Stimulated activated CD8-positive, alpha-beta memory T cell treated with anti-CD3 and anti-CD28 coated beads, Interleukin-7, amount 100 ng/mL, for 48 hours (primary cell): Measurements from ENCODE around the gene ADAMTS13.
"Not testable (repeated sequence)": the region's sequence is repeated elsewhere in the genome, so short reads cannot be mapped to it uniquely, and the experiment has no call there.

Experiments
- DNase-seq, 2 donors: peaks; one replicate each; pipeline ENCODE4 v3.0.0-alpha.2; 2020; ENCODE audit warnings: low read depth in 1 of 2; ENCODE audit errors: extremely low read depth in 1 of 2

ADAMTS13 gene

DNA sequence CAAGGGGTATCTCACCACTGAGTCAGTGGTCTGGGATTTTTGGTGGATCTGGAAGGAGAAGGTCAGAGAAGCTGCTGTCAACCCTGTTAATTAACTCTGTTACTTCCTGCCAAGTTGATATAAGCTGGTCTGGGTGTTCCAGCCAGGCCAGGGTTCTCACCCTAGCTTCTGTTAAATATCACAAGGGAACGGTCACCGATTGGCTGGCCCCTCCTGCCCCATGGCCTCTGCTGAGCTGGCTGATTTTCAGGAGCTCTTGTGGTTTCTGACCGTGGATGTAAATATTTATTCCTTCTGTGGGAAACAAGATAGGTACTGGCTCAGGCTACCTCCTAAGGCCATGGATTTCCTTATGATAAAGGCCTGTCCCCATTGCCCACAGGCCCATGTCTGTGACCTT, 1.0 kb downstream of the ADAMTS13 start:
- DNase-seq = no peak

DNA sequence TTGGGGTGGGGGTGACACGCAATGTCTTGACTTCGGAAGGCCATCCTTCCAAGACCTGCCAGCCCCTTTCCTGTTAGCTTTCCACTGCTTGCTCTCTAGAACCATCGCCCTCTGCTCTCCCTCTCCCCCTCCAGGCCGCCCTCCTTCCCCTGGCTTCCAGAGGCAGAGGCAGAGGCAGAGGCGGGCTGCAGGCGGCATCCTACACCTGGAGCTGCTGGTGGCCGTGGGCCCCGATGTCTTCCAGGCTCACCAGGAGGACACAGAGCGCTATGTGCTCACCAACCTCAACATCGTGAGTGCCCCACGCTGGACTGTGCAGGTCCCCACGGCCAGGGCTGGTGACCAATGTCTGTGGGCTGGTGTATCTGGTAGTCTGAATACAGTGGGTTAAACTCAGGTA, 2.0 kb downstream of the ADAMTS13 start:
- DNase-seq = no peak

DNA sequence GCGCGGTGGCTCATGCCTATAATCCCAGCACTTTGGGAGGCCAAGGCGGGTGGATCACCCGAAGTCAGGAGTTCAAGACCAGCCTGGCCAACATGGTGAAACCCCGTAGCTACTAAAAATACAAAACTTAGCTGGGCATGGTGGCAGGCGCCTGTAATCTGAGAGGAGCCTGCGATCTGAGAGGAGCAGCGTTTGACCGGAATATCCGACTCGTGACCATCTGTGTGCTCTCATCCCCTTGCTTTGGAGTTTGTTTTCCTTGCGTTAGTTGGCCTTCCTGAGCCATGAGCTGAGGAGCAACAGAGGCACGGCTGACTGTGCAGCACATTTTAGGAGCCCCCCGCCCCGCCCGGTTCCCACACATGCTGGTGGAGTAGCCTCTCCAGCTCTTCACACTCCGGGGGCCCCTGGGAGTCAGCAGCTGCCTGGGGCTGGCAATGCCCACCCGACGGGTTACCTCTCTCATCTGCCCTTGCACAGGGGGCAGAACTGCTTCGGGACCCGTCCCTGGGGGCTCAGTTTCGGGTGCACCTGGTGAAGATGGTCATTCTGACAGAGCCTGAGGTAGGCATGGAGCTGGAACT, 3.0 kb downstream of the ADAMTS13 start:
- DNase-seq = no peak

DNA sequence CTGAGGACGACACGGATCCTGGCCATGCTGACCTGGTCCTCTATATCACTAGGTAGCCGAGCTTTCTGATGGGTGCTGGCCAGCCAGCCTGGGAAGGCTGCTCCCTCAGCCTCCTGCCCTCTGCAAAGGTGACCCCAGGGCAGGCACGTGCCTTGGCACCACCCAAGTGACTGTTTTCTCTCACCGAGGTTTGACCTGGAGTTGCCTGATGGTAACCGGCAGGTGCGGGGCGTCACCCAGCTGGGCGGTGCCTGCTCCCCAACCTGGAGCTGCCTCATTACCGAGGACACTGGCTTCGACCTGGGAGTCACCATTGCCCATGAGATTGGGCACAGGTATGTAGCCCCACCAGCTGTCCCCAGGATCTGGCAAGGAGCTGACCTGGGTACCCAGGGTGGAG, 3.8 kb downstream of the ADAMTS13 start:
- no peak for DNase-seq

DNA sequence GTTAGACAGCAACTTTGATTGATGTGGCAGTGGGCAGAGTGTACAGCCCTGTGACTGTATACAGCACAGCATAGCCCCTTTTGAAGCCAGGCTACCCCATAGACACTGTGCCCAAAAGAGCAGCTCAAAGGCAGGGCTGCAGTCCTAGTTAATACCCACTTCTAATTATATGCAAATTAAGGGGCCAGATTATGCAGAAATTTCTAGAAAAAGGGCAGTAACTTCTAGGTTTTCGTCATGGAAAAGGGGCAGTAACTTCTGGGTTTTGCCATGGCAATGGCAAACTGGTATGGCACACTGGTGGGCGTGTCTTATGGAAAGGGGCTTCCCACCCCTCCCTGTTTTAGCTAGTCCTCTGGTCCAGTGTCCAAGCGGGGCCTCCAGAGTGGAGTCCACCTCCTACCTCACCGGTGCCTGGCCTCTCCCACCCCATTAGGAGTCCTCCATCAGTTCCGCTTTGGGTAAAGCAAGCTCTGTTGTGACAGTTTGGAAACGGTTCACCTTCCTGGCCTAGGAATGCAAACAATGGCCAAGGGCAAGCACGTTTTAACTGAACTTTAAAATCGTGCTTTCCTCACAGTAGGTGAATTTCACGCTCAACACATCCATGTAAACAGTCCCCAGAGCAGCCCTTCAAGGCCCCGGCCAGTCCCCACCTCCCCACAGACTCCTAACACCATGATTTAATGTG, 5.6 kb downstream of the ADAMTS13 start:
- no peak for DNase-seq

DNA sequence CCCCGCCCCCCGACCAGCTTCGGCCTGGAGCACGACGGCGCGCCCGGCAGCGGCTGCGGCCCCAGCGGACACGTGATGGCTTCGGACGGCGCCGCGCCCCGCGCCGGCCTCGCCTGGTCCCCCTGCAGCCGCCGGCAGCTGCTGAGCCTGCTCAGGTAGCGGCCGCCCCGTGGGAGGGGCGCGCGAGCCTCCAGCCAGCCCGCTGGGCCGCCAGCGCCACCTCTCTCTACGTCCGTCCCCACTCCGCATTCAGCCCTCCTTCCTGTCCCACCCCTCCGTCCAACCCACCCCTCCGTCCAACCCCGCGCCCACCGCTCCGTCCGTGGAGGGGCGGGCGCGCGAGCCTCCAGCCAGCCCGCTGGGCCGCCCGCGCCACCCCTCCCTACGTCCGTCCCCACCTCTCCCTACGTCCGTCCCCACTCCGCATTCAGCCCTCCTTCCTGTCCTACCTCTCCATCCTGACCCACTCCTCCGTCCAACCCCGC, 6.5 kb downstream of the ADAMTS13 start:
- no peak for DNase-seq

DNA sequence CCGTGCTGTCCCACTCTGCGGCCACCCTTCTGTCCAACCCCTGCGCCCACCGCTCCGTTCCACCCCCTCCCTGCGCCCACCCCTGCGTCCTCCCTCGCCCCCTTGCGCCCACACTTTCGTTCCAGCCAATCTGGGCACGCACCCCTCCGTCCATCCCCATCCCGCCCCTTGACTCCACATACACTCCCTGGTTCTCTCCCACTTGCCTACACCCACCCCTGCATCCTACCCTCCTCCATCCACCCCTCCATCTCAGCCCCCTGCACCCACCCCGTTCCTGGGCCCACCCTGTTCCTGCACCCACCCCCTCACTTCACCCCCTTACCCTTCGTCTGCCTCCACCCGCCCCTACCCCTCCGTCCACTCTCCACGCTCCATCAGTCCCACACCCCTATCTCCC, 7.0 kb downstream of the ADAMTS13 start:
- no peak for DNase-seq

DNA sequence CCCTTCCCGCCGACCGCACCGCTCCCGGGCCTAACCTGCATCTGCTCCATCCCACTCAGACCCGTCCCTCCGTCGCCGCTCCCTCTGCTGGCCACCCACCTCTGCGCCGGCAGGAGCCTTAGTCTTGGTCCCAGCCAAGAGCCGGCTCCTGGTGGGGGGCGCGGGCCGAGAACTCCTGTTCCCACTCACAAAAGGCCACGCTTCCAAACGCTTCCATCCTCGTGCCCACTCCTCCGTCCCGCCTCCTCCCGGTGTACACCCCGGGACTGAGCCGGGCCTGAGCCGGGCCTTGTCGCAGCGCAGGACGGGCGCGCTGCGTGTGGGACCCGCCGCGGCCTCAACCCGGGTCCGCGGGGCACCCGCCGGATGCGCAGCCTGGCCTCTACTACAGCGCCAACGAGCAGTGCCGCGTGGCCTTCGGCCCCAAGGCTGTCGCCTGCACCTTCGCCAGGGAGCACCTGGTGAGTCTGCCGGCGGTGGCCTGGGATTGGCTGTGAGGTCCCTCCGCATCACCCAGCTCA, 7.5 kb downstream of the ADAMTS13 start:
- DNase-seq = no peak

DNA sequence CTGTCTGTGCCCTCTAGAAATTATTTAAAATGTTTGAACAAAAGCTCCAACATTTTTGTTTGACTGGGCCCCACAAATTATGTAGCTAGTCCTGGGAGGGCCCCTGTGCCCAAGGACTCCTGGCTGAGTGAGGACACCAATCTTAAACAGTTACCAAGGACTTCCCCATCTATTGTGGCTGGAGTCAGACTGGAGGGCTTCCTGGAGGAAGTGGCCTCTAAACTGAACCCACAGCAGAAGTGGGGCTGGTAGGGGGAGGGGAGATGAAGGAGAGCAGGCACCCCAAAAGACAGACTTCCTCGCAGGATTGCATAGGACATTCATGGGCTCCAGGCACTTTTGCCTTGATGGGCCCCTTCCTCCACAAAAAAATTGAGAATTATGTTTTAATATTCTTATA, 8.1 kb downstream of the ADAMTS13 start:
- no peak for DNase-seq

DNA sequence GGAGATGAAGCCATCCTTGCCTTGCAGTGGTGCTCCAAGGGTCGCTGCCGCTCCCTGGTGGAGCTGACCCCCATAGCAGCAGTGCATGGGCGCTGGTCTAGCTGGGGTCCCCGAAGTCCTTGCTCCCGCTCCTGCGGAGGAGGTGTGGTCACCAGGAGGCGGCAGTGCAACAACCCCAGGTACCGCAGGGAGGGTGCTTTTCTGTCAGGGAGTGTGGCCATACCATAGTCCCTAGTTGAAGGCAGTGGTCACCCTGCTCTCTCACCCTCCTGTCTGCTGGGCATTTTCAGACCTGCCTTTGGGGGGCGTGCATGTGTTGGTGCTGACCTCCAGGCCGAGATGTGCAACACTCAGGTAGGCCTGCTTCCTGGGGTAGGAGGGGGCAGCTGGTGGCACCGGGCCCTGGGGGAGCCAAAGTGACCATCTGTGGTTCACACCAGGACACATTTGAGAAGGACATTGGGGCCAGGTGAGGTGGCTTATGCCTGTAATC, 11.2 kb downstream of the ADAMTS13 start:
- DNase-seq = no peak

DNA sequence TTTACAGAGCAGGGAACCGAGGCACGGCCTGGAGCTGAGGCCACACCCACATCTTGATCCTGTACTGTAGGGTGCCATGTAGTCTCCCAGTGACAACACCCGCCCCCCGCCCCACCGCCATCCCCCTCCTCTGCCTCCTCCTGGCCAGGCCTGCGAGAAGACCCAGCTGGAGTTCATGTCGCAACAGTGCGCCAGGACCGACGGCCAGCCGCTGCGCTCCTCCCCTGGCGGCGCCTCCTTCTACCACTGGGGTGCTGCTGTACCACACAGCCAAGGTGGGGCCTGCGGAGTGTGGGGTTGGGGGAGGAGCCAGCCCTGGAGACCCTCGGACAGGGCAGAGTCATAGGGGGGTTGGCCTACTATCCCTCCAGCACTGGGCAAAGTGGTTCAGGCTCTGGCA, 14.5 kb downstream of the ADAMTS13 start:
- no peak for DNase-seq

DNA sequence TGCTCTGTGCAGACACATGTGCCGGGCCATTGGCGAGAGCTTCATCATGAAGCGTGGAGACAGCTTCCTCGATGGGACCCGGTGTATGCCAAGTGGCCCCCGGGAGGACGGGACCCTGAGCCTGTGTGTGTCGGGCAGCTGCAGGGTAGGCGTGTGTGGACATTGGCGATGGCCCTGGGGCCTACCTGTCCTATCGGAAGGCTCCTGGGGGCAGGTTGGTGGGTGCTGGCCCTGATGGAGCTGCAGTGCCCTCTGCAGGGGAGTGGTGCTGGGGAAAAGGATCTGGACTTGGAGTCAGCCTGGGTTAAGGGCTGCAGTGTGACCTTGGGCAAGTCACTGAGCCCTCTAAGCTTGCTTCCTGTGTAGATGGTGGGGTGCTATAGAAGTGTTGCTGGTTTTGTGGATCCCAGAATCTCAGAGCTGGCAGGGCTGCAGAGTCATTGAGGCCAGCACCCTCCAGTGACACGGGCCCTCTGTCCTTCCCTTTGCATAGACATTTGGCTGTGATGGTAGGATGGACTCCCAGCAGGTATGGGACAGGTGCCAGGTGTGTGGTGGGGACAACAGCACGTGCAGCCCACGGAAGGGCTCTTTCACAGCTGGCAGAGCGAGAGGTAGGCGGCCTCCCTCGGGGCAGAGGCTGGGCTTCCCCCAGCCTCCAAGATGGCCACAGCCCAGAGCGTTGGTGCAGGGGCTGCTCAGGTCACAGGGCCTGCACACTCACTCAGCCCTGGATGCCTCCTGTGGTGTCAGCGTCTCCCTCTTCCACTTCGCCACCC, 15.8 kb downstream of the ADAMTS13 start:
- DNase-seq = no peak

DNA sequence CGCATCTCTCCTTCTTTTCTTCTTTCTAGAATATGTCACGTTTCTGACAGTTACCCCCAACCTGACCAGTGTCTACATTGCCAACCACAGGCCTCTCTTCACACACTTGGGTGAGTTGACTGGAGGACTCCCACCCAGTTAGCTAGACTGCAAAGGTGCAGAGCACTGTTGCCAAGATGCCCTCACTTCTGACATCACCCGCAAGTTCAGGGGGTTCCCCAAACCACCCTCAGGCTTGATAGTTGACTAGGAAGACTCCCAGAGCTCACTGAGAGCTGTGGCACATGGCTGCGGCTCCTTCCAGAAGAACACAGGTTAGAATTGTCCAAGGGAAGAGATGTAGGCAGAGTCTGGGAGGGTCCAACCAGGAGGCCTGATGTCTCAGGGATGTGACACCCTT, 17.2 kb downstream of the ADAMTS13 start:
- DNase-seq = no peak

DNA sequence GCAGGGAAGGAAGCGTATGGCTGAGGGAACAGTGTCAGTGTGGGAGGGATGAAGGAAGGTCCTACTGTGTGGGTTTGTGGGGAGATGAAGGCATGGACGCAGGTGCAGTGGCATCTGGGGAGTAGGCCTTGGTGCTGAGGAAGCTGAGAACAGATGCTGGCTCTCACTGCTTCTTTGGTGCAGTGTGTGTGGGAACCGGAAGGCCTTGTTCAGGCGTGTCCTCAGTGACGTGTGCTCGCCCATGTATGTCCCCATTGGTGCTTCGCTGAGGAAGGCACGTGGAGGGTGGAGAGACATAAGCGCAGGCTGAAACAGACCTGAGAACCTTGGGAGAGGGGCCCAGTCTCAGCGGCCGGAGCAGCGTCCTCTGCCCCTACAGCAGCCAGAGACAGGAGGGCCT, 18.7 kb downstream of the ADAMTS13 start:
- no peak for DNase-seq

DNA sequence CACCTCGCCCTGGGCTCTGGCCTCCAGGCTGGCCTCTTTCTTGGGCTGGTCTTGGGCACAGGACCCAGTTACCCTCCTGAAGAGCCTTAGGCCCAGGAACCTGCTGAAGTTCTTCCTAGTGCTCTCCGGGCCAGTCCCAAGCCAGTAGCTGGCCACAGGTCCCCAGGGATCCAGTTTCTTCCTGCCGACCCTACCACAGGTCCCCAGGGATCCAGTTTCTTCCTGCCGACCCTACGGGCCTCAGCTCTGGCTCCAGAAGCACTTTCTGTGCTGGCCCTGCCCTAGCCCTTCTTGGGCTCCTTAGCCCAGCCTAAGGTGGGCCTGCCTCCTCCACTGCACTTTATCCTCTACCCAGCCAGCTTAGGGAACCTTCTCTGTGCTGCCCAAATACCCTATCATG, 19.4 kb downstream of the ADAMTS13 start:
- DNase-seq = no peak

DNA sequence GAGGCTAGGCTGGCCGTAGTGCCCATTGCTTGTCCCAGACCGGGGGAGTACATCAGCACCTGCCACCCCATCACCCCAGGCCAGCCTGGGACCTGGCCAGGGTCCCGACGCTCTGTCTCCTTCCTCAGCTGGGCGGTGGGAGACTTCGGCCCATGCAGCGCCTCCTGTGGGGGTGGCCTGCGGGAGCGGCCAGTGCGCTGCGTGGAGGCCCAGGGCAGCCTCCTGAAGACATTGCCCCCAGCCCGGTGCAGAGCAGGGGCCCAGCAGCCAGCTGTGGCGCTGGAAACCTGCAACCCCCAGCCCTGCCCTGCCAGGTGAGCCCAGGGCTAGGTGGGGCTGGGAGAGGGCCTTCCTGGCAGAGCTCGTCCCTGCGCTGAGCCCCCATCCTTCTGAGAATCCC, 21.1 kb downstream of the ADAMTS13 start:
- DNase-seq = no peak

DNA sequence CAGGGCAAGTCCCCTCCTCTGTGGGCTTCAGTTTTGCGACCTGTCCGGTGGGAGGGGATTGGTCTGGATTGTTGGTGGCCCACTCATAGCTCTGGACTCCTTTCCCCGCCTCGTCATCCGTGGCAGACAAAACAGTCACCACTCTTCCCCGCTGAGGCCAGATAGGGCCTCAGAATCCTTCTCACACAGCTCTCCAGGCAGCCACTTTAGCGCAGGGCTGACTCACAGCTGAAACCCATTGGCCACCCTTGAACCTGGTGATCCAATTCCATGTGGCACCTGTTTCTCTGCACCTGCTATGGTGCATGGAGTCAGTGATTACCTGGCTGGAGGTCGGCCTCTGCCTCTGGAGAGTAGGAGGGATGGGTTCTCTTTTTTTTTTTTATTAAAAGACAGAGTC, 21.8 kb downstream of the ADAMTS13 start:
- DNase-seq = no peak

DNA sequence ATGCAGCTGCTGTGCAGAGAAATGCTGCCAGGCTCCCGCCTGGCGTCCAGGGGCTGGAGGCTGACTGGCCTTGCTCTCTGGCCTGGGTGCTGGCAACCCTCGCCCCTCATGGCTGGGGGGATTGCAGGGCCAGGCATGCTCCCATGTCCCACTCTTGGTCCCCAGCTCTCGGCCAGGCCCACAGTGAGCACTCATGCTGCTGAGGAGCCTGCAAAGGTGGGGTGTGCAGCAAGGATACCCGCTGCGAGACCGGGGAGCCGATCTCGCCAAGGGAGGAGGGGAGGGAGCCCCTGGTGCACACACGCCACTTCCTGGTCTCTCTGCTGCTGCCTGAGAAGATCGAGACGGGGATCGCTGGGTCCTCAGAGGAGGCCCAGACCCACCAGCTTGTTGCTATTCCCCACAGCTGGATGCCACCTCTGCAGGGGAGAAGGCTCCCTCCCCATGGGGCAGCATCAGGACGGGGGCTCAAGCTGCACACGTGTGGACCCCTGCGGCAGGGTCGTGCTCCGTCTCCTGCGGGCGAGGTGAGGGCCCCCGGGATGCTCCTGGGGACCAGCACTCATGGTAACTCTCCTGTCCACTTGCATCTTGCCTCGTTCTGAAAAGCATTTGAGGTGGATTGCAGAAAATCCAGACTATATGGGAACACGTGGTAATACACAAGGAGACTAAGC, 23.3 kb downstream of the ADAMTS13 start:
- no peak for DNase-seq

DNA sequence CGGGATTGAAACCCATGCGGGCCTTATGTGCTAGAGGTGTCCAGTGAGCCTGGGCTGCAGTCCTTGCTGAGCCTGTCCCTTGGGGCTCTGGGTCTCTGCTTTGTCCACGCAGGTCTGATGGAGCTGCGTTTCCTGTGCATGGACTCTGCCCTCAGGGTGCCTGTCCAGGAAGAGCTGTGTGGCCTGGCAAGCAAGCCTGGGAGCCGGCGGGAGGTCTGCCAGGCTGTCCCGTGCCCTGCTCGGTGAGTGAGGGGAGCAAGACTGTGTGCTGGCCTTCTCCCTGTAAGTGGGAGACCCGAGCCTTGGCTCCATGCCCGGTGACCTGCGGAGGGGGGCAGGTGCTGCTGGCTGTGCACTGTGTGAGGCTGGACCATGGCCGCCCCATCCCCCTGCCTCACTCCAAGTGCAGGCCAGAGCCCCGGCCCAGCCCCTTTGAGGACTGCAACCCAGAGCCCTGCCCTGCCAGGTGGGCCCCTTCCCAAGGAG, 26.4 kb downstream of the ADAMTS13 start:
- DNase-seq = no peak

DNA sequence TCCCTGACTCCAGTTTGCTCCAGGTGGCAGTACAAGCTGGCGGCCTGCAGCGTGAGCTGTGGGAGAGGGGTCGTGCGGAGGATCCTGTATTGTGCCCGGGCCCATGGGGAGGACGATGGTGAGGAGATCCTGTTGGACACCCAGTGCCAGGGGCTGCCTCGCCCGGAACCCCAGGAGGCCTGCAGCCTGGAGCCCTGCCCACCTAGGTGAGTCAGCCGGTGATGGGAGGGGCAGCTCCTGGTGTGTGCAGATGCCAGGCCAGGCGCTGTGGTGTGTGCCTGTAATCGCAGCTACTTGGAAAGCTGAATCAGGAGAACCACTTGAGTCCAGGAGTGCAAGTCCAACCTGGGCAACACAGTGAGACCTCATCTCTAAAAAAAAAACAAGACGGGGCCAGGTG, 27.6 kb downstream of the ADAMTS13 start:
- DNase-seq = no peak

DNA sequence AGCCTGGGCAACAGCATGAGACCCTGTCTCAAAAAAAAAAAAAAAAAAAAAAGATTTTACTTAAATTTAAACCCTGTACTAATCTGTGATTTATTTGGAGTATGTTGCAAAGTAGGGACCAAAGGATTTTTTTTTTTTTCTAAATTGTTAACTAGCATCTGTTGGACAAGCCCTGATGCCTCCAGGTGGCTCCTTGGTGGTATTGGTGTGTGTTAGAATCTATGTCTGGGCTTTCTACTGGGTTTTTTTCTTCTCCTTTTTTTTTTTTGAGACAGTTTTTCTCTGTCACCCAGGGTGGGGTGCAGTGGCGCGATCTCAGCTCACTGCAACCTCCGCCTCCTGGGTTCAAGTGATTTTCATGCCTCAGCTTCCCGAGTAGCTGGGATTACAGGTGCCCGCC, 29.7 kb downstream of the ADAMTS13 start:
- DNase-seq = not testable (repeated sequence)
